ENCODE measurements around the gene DHCR24.

Gene DHCR24

GRCh38 chr1:54846301-54846700 lies 40.7 kb downstream of the DHCR24 start:
- DNase-seq (ENCODE audit: low read depth in 2 of 2), result no peak

GRCh38 chr1:54845772-54846171 lies 41.2 kb downstream of the DHCR24 start:
- DNase-seq (ENCODE audit: low read depth in 2 of 2), result no peak

GRCh38 chr1:54844564-54844963 lies 42.4 kb downstream of the DHCR24 start:
- no peak for DNase-seq (ENCODE audit: low read depth in 2 of 2)

- no peak for DNase-seq (ENCODE audit: low read depth in 2 of 2)
Measured at GRCh38 chr1:54843449-54843848, 43.5 kb downstream of the DHCR24 start.

- DNase-seq (ENCODE audit: low read depth in 2 of 2), result no peak
Measured at GRCh38 chr1:54842963-54843362, 44.0 kb downstream of the DHCR24 start.

GRCh38 chr1:54842206-54842915 lies 44.6 kb downstream of the DHCR24 start:
- DNase-seq (ENCODE audit: low read depth in 2 of 2), result no peak

GRCh38 chr1:54839824-54840223 lies 47.2 kb downstream of the DHCR24 start:
- no peak for DNase-seq (ENCODE audit: low read depth in 2 of 2)

- no peak for DNase-seq (ENCODE audit: low read depth in 2 of 2)
Measured at GRCh38 chr1:54838565-54839180, 48.3 kb downstream of the DHCR24 start.

GRCh38 chr1:54837002-54837853 lies 49.8 kb downstream of the DHCR24 start:
- no peak for DNase-seq (ENCODE audit: low read depth in 2 of 2)

- DNase-seq (ENCODE audit: low read depth in 2 of 2), result no peak
Measured at GRCh38 chr1:54836594-54836993, 50.4 kb downstream of the DHCR24 start.

GRCh38 chr1:54835970-54836369 lies 51.0 kb downstream of the DHCR24 start:
- DNase-seq (ENCODE audit: low read depth in 2 of 2), result no peak

- DNase-seq (ENCODE audit: low read depth in 2 of 2), result no peak
Measured at GRCh38 chr1:54835131-54835898, 51.7 kb downstream of the DHCR24 start.

GRCh38 chr1:54834007-54834541 lies 52.9 kb downstream of the DHCR24 start:
- no peak for DNase-seq (ENCODE audit: low read depth in 2 of 2)

GRCh38 chr1:54833121-54833520 lies 53.9 kb downstream of the DHCR24 start:
- DNase-seq (ENCODE audit: low read depth in 2 of 2), result no peak

GRCh38 chr1:54826226-54826816 lies 60.7 kb downstream of the DHCR24 start:
- DNase-seq (ENCODE audit: low read depth in 2 of 2), result no peak

GRCh38 chr1:54825696-54826095 lies 61.3 kb downstream of the DHCR24 start:
- DNase-seq (ENCODE audit: low read depth in 2 of 2), result no peak

- DNase-seq (ENCODE audit: low read depth in 2 of 2), result no peak
Measured at GRCh38 chr1:54823670-54824069, 63.3 kb downstream of the DHCR24 start.

- no peak for DNase-seq (ENCODE audit: low read depth in 2 of 2)
Measured at GRCh38 chr1:54819733-54820132, 67.3 kb downstream of the DHCR24 start.

- DNase-seq (ENCODE audit: low read depth in 2 of 2), result no peak
Measured at GRCh38 chr1:54819195-54819536, 67.8 kb downstream of the DHCR24 start.

GRCh38 chr1:54818461-54819194 lies 68.4 kb downstream of the DHCR24 start:
- no peak for DNase-seq (ENCODE audit: low read depth in 2 of 2)

- DNase-seq (ENCODE audit: low read depth in 2 of 2), result no peak
Measured at GRCh38 chr1:54816951-54817350, 70.0 kb downstream of the DHCR24 start.
